K562 (cell line): ENCODE measurements around the gene ZNF782. TPM values are rescaled to one million over a fixed set of nuclear protein-coding genes. Genes with fewer than 3 reads are reported as not detected.

Source experiments
- MCM7 ChIP-seq, 2 experiments: fragments of 450-650 bp; IDR thresholded peaks; 2 replicates each; pipeline ENCODE4 v1.6.1; 2016 to 2018
- MED1 ChIP-seq: sonication (generic); formaldehyde crosslinking; IDR thresholded peaks from 2 replicates; pipeline ENCODE4 v1.8.1; 2023; ENCODE audit warnings: missing genetic modification reagents, borderline replicate concordance
- MTA1 ChIP-seq: fragments of 450-650 bp; IDR thresholded peaks from 2 replicates; pipeline ENCODE4 v1.6.1; 2017; ENCODE audit warnings: borderline replicate concordance
- MTF1 ChIP-seq: fragments of 250-450 bp; sonication (Bioruptor Pico); IDR thresholded peaks from 2 replicates; pipeline ENCODE4 v1.9.0; 2021; ENCODE audit warnings: moderate library complexity, mild to moderate bottlenecking, inconsistent platforms, borderline replicate concordance
- PML ChIP-seq: IDR thresholded peaks from 2 replicates; pipeline ENCODE4 v1.6.1; 2012; ENCODE audit warnings: low read length, inconsistent platforms
- SAP30 ChIP-seq: fragments of 200-600 bp; sonication (generic); IDR thresholded peaks from 2 replicates; pipeline ENCODE4 v1.6.1; 2012; ENCODE audit warnings: borderline replicate concordance, low read depth, mild to moderate bottlenecking, moderate library complexity, low read length, control low read depth, inconsistent platforms; ENCODE audit not compliant: insufficient read depth, poor library complexity, severe bottlenecking
- XRCC3 ChIP-seq: fragments of 450-650 bp; IDR thresholded peaks from 2 replicates; pipeline ENCODE4 v1.6.1; 2017; ENCODE audit warnings: mild to moderate bottlenecking, moderate library complexity
- ZC3H4 ChIP-seq: sonication (generic); formaldehyde crosslinking; IDR thresholded peaks from 2 replicates; pipeline ENCODE4 v1.9.0; 2021; ENCODE audit warnings: missing genetic modification reagents, borderline replicate concordance
- ZFP30 ChIP-seq: fragments of 250-450 bp; sonication (Bioruptor Pico); IDR thresholded peaks from 2 replicates; pipeline ENCODE4 v1.8.0; 2022; ENCODE audit warnings: moderate library complexity, mild to moderate bottlenecking, inconsistent platforms, borderline replicate concordance
- ZNF121 ChIP-seq: sonication (generic); formaldehyde crosslinking; conservative IDR thresholded peaks from 2 replicates; pipeline ENCODE4 v1.8.0; 2022; ENCODE audit warnings: missing genetic modification reagents
- ZNF785 ChIP-seq: fragments of 250-450 bp; sonication (Bioruptor Pico); IDR thresholded peaks from 2 replicates; pipeline ENCODE4 v1.4.0; 2020; ENCODE audit warnings: mild to moderate bottlenecking
- polyA plus RNA-seq, 8 experiments: library from polyadenylated mRNA; depleted of rRNA in 4 of 8; stranded (reverse) in 5 of 8; unstranded in 3 of 8; fragments of >200 nt; fragmentation: Nextera tagmentation in 2 of 8; fragmentation: Illumina TruSeq in 1 of 8; extraction: Ambion mirVana in 2 of 8; extraction: Trizol in 1 of 8; gene quantifications; 2 replicates each; pipeline versions ENCODE4 v1.2.1 to v1.2.3, GENCODE V29; 2011 to 2014; ENCODE audit warnings: inconsistent platforms in 1 of 8, missing spikeins in 1 of 8
- total RNA-seq, 7 experiments: library from RNA; depleted of rRNA in 6 of 7; stranded (reverse); fragments of >200 nt in 6 of 7; fragmentation: Illumina TruSeq in 2 of 7; extraction: Trizol in 2 of 7; gene quantifications; 2 replicates each; pipeline versions ENCODE4 v1.2.1 to v1.2.3, GENCODE V29; 2011 to 2021; ENCODE audit warnings: low replicate concordance in 1 of 7
- TF ChIP-seq, protein P1 (sequence below), 2 experiments: fragments of 450-650 bp; formaldehyde crosslinking in 1 of 2; IDR thresholded peaks; 2 replicates each; pipeline versions ENCODE4 v1.4.0 to v1.6.1; 2014 to 2020; ENCODE audit warnings: mild to moderate bottlenecking in 2 of 2, borderline replicate concordance in 1 of 2, low read depth in 1 of 2
- TF ChIP-seq, protein P2 (sequence below): fragments of 250-450 bp; sonication (Bioruptor Pico); IDR thresholded peaks from 2 replicates; pipeline ENCODE4 v1.8.0; 2022; ENCODE audit warnings: inconsistent platforms
- TF ChIP-seq, protein P3 (sequence below): sonication (generic); formaldehyde crosslinking; IDR thresholded peaks from 2 replicates; pipeline ENCODE4 v1.8.1; 2022; ENCODE audit warnings: missing genetic modification reagents

The ZNF782 gene
- total and polyA plus RNA-seq, 9 of the 15 experiments (the other 6 are each of a cell fraction or from before 2014, with no cell fraction given): 0.38 to 8.8 (median 4.5) TPM

DNA sequence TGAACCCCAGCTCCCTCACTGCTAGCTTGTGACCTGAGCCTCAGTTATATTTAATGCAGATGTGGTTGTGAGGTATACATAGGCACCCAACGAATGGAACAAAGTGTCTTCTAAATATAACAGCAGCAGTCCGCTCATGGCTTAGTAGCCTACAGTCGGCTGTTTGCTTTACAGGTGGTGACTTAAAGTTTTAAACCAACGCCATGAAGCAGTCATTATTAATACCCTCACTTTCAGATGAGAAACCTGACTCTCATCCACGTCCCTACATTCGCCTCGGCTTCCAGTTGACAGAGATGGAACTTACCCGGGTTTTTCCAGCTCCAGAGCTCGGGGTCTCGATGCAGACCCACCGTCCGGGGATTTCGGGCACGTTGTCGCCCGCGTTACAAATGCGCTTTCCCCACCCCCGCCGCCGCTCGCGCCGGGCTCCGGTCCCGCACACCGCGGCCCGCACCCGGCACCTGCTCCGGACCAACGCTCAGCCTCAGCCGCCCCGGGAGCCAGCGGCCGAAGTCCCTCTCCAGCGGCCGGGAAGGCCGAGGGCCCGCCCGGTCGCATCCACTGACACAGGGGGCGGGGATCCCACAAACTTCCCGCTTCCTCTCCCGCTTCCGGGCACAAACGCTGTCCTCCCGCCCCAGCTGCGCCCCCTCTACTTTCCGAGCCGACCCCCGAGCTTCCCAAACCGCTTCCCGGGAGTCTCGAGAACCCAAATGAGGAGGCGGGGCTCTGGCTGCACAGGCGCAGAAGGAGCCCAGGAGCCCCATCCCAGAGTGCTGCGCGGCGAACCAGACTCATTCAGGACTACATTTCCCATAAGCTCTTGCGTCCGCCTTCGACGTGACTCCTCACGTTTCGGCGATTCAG, at the start of gene ZNF782 (continued):
- TF ChIP-seq, protein P1, sequence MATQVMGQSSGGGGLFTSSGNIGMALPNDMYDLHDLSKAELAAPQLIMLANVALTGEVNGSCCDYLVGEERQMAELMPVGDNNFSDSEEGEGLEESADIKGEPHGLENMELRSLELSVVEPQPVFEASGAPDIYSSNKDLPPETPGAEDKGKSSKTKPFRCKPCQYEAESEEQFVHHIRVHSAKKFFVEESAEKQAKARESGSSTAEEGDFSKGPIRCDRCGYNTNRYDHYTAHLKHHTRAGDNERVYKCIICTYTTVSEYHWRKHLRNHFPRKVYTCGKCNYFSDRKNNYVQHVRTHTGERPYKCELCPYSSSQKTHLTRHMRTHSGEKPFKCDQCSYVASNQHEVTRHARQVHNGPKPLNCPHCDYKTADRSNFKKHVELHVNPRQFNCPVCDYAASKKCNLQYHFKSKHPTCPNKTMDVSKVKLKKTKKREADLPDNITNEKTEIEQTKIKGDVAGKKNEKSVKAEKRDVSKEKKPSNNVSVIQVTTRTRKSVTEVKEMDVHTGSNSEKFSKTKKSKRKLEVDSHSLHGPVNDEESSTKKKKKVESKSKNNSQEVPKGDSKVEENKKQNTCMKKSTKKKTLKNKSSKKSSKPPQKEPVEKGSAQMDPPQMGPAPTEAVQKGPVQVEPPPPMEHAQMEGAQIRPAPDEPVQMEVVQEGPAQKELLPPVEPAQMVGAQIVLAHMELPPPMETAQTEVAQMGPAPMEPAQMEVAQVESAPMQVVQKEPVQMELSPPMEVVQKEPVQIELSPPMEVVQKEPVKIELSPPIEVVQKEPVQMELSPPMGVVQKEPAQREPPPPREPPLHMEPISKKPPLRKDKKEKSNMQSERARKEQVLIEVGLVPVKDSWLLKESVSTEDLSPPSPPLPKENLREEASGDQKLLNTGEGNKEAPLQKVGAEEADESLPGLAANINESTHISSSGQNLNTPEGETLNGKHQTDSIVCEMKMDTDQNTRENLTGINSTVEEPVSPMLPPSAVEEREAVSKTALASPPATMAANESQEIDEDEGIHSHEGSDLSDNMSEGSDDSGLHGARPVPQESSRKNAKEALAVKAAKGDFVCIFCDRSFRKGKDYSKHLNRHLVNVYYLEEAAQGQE (IDR thresholded peaks at IDR 0.05; ENCODE audit: borderline replicate concordance): no peak
- TF ChIP-seq, protein P1 (CRISPR knock-in tag; IDR thresholded peaks at IDR 0.05; ENCODE audit: low read depth): peak; percentile 70; the same call in 1 of the 2 replicates
- no peak for TF ChIP-seq MTF1
- TF ChIP-seq XRCC3: no peak
- TF ChIP-seq ZNF121: no peak
- TF ChIP-seq, protein P2, sequence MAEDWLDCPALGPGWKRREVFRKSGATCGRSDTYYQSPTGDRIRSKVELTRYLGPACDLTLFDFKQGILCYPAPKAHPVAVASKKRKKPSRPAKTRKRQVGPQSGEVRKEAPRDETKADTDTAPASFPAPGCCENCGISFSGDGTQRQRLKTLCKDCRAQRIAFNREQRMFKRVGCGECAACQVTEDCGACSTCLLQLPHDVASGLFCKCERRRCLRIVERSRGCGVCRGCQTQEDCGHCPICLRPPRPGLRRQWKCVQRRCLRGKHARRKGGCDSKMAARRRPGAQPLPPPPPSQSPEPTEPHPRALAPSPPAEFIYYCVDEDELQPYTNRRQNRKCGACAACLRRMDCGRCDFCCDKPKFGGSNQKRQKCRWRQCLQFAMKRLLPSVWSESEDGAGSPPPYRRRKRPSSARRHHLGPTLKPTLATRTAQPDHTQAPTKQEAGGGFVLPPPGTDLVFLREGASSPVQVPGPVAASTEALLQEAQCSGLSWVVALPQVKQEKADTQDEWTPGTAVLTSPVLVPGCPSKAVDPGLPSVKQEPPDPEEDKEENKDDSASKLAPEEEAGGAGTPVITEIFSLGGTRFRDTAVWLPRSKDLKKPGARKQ (CRISPR knock-in tag): no peak
- no peak for TF ChIP-seq MED1 (CRISPR knock-in tag)
- TF ChIP-seq ZNF785 (CRISPR knock-in tag): no peak
- TF ChIP-seq, protein P3, sequence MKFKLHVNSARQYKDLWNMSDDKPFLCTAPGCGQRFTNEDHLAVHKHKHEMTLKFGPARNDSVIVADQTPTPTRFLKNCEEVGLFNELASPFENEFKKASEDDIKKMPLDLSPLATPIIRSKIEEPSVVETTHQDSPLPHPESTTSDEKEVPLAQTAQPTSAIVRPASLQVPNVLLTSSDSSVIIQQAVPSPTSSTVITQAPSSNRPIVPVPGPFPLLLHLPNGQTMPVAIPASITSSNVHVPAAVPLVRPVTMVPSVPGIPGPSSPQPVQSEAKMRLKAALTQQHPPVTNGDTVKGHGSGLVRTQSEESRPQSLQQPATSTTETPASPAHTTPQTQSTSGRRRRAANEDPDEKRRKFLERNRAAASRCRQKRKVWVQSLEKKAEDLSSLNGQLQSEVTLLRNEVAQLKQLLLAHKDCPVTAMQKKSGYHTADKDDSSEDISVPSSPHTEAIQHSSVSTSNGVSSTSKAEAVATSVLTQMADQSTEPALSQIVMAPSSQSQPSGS (CRISPR knock-in tag): no peak
- no peak for TF ChIP-seq MCM7 (IDR thresholded peaks at IDR 0.05)
- TF ChIP-seq ZFP30 (CRISPR knock-in tag): no peak
- no peak for TF ChIP-seq MTA1
- TF ChIP-seq ZC3H4 (CRISPR knock-in tag): no peak
- peak; percentile 68 for TF ChIP-seq SAP30
- TF ChIP-seq PML: no peak
